HK-2 (cell line): ENCODE results near the gene FRMD5.
"Not testable (repeated sequence)": the region's sequence is repeated elsewhere in the genome, so short reads cannot be mapped to it uniquely, and the experiment has no call there.

Source experiments
- DNase-seq: peaks from one replicate; pipeline ENCODE4 v3.0.0-alpha.2; 2018; ENCODE audit not compliant: unreplicated experiment

FRMD5 gene

DNA sequence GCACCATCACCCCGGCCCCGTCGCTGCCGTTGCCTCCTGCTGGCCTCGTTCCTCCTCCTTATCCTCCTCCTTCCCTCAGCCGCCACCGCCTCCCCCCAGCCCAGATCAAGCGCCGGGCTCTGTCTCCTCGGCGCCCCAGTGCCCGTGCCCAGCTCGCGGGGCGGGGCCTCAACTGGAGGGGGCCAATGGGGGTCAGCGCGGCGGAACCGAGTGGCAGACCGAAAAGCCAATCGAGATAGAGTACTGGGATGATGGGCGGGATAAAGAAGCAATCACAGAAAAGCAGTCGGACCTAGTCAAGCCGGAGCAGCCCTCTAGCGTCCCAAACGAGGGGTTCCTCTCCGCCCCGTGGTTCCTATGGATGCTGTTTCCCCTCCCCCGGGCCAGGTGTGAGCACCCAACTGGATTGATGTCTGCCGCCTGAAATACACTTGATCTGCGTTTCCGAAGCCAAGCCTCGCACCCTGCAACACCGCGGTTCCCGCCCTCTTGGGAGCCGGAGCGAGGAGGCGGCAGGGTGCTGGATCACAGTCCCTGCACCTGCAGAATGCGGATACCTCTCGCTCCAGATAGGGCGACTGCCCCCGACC, at the start of gene FRMD5:
Gene FRMD5, minus strand, starts transcription at position 121 of the 590 bp plus-strand sequence.
- peak; percentile 92 for DNase-seq

DNA sequence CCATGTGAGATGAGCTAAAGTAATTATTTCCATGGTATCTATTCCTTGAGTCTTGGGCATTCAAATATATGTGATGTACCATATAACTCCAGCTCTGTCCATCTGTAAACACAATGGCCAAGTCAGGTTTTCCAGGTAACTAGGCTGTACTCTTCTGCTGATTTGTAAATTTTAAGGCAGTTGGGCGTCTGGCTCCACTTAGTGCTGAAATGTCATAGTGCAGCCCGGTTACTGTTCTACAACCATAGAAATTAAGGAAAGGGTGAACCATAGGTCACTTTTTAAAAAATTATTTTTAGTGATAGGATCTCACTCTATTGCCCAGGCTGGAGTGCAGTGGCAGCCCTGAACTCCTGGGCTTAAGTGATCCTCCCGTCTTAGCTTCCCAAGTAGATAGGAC, 48.8 kb upstream of the FRMD5 start:
- DNase-seq: no peak

DNA sequence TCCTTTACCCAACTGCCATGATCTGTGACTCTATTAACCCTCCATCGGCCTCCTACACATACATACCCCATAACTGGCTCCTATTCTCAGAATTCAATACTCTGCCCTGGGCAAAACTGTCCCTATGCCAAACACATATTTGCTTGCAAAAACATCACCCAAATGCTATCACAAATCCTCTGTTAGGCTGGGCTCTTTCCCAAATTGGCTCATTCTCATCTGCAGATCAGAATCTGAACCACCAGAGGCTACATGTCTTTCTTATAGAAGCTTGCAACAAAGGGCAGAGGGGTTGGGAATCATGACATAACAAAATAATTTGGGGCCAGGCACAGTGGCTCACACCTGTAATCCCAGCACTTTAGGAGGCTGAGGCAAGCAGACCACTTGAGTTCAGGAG, 48.1 kb upstream of the FRMD5 start:
- DNase-seq: no peak

DNA sequence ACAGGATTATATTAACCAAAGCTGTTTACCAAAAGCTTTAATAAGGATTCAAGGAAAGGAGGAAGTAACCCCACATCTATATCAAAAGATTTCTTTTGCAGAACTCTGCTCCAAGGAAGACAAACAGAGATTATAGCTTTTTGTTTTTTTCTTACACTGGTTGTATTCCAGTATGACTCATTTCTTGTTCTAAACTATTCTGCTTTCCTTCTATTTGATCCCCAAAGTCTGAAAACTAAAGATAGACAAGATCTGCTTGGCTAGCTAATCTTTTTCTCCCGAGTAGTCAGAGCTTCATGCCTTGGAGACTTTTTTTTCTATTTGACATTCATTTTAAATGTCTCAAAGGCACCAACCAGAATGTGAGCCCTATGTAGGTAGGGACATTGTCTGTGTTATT, 36.8 kb upstream of the FRMD5 start:
- no peak for DNase-seq

DNA sequence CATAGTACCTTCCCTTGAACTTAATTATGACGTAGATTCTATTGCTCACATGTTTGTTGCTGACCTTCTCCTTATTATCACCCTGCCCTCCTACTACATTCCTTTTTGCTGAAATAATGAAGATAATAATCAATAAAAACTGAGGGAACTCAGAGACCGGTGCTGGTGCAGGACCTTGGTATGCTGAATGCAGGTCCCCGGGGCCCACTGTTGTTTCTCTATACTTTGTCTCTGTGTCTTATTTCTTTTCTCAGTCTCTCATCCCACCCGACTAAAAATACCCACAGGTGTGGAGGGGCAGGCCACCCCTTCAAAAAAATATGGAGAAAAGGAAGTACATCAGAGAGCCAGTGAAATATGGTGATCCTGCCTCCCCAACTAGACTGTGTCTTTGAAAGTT, 34.2 kb upstream of the FRMD5 start:
- DNase-seq: not testable (repeated sequence)

DNA sequence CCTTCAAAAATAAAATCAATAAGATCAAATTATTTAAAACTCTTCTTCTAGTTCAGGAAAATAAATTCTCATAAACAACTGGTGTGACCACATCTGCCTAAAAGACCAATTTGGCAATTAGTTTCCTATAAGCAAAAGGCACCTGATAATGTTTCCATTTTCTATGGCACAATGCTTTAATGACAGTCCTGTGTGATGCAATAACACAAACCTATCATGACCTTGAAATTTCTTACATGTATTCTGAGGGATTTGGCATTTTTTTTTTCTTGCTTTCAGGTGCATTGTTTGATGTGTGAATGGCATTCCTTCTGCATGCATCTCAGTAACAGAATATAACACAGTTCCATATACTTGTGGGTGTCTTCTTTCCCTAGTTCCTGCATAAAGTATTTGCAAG, 32.5 kb upstream of the FRMD5 start:
- DNase-seq: no peak

DNA sequence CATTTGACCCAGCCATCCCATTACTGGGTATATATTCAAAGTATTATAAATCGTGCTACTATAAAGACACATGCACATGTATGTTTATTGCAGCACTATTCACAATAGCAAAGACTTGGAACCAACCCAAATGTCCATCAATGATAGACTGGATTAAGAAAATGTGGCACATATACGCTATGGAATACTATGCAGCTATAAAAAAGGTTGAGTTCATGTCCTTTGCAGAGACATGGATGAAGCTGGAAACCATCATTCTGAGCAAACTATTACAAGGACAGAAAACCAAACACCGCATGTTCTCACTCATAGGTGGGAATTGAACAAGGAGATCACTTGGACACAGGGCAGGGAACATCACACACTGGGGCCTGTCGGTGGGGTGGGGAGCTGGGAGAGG, 31.9 kb upstream of the FRMD5 start:
- not testable (repeated sequence) for DNase-seq

DNA sequence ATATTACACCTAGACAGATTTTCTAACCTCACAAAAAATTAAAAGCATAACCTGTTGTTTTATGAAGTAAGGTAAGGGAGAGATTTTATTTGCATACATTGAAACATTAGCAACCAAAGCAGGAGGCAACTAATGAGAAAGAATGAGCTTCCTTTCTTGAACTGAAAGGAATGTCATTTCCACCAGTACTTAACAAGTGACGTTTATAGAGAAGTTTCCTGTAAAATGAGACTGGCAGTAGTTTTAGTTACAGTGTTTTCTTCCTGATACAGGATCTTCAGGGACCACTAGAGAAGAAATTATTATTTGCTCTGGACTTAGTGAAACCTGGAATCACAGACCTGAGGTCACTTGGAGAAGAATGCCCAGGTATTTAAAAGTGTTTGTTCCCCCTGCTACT, 27.4 kb upstream of the FRMD5 start:
- no peak for DNase-seq

DNA sequence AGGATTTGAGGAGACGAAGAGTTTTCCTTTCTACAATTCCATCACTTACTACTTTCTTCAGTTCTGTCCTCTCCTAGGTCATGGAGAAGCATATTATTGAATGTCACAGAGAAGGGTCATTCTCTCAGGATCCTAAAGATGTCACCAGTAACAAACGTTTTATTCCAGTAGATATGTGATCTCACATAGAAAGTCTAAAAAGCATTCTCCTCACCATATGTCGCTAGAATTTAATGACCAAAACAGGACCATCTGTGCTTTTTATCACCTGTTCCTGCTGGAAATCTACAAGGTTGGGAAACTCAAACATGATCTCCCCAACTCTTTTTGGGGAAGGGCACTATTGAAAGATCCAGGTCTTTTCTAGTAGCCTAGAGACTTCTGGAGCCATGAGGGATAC, 24.0 kb upstream of the FRMD5 start:
- DNase-seq: no peak

DNA sequence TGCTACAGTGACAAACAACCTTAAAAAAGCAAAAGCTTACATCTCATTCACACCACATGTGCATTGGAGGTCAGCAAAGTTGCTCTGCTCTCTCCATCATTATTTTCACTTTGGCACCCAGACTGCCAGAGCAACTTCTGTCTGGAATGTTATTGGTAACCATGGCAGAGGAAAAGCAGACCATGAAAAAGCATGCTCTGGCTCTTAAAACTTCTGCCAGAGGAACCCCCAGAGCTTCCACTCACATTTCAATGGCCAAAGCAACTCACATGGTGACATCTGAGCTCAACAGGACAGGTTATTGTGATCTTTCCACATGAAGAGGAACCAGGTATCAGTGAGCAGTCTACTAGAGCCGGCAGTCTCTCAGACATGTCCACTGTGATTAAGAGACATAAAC, 21.9 kb upstream of the FRMD5 start:
- no peak for DNase-seq

DNA sequence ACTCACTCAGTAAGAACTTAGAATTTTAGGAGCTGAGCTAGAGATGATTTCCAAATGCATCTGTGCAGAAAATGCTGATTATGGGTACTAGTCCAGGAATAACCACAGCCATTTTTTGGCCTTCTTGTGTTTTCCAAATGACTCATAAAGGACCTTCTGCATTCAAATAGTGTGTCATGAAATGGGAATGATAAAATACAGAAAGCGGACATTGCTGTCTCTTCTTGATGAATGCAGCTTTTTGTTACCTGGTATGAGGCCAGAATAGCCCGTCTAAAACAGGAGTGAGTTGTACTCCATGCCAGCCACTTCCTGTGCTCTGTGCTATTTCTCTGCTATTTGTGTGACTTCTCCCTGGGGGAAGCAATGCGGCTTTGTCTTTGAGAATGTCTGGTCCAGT, 20.5 kb upstream of the FRMD5 start:
- DNase-seq: peak; percentile 3

DNA sequence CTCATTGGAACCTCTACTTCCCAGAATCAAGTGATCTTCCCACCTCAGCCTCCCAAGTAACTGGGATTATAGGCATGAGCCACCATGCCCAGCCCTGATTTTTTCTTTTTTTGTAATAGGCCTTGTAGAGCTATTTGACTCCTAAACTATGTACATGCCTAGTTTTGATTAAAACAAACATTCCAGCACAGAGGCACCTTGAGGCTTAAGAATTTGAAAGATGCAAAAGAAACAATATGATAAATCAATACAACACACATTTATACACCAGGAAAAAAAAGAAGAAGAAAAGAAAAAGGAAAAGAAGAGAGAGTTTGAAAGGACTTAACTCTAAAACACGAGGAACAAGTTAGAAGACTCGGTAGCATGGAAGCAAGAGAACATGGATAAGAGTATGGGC, 13.9 kb upstream of the FRMD5 start:
- no peak for DNase-seq

DNA sequence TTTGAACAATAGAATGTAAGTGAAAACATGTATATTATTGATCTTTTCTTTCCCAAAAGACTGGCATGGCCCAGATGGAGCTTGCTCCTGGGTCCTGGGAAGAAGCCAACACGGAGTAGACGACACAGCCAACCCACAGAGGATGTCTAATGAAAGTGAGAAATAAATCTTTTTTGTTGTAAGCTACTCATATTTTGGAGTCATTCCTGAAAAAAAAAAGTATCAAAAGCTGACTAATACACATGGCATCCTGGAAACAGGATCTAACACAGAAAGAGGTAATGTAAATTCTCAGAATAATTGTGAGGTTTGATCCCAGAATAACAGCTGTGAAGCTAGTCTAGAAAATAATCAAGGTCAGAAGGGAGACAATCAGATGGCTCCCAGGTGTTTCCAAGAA, 12.6 kb upstream of the FRMD5 start:
- DNase-seq: no peak

DNA sequence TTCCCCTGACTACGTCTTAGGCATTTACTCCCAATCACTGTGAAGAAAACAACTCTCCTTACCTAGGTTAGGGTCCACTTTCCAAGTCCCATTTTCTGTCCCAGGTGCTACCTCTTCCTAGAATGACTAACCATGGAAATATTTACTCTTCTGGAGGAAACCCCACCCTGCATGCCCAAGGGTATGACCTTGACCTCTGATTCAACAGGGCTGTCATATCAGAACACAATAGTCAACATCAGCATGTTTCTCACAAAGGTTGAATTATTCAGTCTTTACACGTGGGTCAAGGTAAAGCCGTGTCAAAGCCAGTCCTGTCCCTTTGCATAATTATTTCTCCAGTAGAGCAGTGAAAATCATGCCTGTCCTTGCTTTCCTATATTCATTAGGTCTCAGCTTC, 4.3 kb upstream of the FRMD5 start:
- DNase-seq: no peak

DNA sequence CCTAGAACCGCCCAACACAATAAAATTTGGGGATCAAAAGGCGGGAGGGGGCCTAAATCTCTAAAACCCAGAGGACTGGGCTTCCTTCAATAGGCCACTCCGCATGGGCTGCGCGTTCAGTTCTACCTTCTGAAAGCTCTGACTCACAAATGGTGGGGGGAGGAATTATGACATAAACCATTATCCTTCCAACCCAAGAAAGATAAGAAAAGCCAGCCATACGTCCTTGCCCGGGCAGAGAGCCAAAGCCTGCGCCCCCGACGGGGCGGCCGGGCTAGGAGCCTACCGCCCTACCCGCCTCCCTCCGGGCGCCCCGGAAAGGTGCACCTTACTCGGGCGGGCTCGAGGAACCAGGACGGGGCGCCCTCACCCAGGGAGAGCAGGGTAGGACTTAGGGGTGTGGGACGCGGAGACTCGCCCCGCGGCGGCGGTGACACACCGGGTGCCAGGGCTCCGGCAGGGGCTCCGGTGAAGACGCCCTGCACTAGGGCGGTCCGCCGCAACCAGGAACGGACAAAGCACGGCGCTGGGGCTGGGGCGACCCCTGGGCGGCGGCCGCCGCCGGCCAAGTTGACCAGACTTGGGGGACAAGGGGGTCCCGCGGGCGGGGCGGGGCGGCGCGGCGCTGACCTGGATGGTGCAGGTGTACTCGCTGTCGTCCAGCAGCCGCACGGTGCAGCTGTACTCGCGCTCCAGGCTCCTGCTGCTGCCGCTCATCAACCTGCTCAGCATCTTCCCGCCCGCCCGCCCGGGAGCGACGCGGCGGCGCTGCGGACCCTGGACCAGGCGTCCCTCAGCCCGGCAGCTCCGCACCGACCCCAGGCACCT, 534 bp downstream of the FRMD5 start:
- peak; percentile 63 for DNase-seq

DNA sequence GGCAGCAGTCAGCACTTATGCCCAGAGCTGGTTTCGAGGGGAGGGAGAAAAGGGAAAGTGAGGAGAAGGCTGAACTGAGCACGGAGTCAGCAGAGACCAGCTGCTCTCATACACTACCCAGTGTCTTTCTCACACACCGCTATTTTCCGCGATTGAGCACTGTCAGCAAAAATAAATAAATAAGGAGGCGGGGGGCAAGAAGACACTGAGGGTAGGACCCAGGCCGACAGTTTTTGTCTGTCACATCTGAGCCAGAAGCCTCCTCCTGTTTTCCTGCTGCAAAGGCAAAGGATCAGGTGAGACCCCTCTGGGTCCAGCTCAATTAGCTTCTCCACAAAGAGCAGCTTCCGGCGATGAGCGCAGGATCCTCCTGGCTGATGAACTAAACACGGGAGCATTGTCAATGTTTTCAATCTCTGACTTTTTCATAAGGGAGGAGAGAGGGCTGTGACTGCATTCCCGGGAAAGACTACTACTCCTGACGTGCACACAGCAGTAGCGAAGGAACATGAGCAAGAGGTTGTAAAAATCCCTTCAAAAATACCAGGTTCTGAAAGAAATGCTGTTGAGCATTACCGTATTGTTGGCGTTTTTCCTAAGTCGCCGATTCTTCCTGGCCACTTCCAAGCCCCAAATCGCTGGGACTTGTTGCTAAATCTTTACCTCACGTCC, 1.3 kb downstream of the FRMD5 start:
- DNase-seq: peak; percentile 36

DNA sequence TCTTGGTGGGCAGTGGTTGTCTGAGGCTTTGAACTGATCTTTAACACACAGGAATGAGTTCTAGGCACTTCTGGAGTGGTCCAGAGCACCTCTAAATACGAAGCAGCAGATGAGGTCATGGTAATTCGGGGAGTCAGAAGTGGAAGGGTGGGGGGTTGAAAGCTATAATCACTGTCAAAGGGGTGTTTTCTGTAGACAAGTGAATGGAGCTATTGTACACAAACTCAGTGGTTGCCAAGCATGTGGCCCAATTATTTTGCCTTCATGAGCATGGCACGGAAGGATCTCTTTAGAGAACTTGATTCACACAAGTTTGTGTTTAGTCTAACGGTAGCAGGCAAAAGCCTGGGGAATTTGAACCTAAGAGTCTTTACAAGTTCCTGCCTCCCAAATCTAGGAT, 6.3 kb downstream of the FRMD5 start:
- DNase-seq: no peak

DNA sequence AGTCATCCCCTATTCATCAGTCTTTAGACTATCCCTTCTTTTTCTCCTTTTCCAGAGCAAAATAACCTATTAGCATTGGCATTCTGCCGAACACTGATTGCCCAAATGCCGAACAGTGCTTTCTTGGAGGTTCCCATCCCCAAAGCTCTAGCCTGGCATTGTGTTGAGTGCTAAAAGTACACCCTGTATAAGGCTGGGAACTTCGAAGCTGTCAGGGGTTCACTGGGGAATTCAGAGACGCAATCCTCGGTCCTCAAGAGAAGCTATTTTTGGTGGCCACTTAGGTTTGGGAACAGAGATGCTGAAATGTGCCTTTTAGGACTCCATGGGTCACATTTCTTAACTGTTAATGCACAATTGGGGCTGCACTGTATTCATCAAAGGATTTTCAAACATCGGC, 8.4 kb downstream of the FRMD5 start:
- DNase-seq: no peak

DNA sequence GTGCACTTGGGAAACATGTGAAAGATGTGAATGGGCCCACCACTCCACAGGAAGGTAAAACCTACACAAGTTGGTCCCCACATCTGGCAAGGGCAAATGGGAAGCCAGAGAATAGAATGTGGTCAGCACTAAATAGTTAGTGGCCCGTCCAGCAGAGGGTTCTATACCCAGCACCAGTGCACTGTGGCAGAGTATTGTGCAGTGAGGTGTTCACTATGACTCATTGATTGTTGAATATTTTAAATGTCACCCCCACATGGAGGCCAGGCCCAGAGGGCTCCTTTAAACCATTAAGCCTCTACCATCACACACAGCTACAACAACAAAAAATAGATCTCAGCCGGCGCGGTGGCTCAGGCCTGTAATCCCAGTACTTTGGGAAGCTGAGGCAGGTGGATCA, 11.7 kb downstream of the FRMD5 start:
- no peak for DNase-seq

DNA sequence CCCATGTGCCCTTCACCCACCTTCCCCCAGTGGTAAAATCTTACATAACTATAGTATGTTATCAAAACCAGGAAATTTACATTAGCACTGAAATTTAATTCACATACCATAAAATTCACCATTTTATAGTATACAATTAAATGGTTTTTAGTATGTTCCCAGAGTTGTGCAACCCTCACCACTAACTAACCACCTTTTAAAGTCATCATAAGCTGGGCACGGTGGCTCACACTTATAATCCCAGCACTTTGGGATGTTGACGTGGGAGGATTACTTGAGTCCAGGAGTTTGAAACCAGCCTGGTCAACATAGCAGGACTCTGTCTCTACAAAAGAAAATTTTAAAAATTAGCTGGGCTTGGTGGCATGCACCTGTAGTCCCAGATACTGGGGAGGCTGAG, 13.7 kb downstream of the FRMD5 start:
- no peak for DNase-seq

DNA sequence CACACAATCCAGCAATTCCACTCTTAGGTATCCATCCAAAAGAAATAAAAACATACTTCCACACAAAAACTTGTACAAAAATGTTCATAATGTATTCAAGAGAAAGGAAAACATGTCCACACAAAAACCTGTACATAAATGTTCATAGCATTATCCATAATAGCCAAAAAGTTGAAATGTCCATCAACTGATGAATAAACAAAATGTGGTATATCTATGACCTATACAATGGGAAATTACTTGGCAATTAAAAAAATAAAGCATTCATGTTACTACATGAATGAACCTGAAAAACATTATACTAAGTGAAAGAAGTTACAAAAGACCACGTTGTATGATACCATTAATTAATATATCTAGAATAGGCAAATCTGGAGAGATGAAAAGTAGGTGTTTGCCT, 17.9 kb downstream of the FRMD5 start:
- no peak for DNase-seq

DNA sequence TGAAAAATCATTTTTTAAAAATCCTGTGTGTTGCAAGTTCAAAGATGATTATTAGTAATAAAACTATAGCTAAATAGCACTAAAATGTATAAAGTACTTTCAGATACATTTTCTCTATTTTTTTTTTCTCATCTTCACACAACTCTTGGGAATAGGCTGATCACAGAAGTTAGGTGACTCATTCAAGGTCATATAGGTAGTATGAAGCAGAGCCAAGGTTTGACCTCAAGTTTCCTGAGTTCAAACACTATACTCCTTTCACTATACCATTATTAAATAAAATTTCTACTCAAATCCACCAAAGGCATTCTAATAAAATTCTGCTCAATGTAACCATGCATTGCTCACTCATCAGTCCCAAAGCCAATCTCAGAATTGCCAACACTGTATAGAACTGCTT, 21.3 kb downstream of the FRMD5 start:
- no peak for DNase-seq

DNA sequence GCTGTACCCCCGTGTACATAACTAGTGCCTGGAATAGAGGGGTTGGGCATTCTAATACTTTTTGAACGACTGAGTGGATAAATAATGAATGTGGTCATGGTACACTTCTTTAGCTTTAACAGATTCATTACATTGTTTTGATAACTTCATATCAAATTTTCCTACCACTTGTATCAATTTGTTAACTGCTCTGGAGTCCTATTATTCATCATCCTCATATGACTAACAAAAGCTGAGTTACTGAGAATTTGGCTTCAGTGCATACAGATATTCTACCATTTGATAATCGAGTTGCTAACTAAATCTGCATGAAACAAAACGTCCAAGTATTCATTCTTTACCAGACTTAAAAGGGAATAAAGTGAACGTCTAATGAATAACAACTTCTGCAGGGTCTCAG, 31.7 kb downstream of the FRMD5 start:
- no peak for DNase-seq
